Activated T-cell treated with anti-CD3 and anti-CD28 coated beads, Interleukin-2, amount 50 U/mL, for 48 hours (primary cell): ENCODE data around the gene LIN7B.
A peak's percentile ranks its signal among the peaks of the same experiment; 100 is the strongest.

ENCODE experiments used
- DNase-seq, 2 experiments: peaks; one replicate each; pipeline ENCODE4 v3.0.0-alpha.2; 2020

Gene LIN7B

GRCh38 chr19:49148784-49149651 is 34.8 kb downstream of the LIN7B start:
- DNase-seq = peak; percentile 90 to 94

DNA sequence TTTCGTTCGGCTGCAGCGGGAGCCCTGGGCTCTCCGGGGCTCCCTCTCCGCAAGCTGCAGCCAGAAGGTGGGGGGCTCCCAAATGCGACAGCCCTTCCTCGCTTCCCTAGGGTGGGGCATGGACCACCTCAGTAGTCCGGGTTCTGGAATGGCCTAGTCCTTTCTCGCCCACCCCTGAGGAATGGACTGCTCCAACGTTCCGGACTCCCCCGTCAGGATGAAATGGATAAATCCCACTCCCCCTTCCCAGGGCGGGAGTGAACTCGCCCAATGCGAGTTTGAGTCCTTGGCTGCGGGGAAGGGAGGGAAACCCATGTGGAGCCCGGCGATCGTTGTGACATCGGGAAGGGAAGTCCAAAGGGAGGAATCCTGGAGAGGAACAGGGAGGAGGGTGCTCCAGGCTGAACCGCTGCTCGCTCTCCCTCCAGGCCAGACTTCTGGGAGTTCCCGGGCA is 35.5 kb downstream of the LIN7B start:
- peak in 1 of 2 experiments; percentile 40 for DNase-seq

- DNase-seq = peak; percentile 62 to 63
Observed at GRCh38 chr19:49150106-49150943, 36.2 kb downstream of the LIN7B start.

GRCh38 chr19:49150944-49151243 is 36.7 kb downstream of the LIN7B start:
- no peak for DNase-seq

DNA sequence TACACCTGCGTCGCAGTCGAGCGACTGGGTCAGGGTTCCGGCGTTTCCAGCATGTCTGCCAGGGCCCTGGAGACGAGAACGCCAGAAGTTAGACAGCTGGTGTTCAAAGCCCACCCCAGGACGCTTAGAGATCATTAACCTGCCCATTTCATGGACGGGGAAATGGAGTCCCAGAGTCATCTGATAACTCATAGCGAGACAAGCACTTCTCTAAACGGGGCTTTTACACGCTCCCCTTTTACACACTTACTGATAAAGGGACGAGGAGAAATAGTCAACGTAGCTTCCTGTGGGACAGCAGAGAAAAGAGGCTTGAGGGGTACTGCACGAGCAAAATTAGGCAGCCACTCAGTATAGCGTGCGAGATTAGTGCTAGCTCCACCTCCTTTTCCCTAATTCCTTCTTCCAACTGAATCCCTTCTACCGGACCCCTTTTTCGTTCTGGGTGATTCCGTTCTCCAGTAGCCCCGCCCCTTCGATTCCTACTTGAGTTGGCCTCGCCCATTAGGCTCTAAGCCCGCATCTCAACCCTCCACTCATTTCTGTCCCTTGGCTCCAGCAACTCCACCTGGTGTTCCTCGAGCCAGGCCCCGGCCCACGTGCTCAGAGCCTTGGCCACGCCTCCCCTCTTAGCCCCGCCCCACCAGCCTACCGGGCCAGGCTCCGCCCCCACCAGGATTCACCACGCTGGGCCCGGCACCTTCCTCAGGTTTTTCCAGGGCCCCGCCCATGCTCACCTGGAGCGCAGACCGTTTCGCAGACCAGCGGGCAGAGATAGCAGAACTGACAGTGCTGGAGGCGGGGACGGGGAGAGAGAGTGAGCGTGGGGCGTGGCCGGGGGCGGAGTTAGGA is 37.3 kb downstream of the LIN7B start:
- DNase-seq = peak; percentile 60 to 67

- DNase-seq = no peak
Observed at GRCh38 chr19:49152119-49152550, 38.0 kb downstream of the LIN7B start.

DNA sequence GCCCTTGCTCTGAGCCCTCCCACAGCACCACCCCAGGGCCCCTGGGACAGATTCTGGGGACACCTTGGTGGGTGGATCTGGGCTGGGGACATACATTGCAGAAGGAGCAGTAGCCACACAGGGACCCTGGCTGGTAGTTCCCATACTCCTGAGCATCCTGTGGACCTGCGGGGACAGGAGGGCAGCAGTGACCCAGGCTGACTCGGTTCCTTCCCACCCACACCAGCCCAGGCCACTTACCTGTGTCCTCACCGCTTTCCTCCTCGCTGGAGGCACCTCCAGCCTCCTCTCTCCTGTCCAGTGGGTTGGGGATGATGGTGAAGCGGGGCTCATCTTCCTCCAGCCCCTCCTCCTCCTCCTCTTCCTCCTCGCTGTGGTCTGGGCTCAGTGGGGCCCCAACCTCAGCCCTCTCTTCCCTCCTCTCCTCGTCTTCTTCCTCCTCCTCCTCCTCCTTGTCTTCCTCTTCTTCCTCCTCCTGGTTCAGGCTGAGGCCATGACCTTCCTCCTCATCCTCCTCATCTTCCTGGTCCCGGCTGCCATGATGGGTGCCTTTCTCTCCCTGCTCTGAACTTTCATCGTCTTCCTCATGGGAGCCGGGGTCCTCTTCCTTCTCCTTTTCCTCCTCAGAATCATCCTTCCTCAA is 39.1 kb downstream of the LIN7B start:
- no peak for DNase-seq

DNA sequence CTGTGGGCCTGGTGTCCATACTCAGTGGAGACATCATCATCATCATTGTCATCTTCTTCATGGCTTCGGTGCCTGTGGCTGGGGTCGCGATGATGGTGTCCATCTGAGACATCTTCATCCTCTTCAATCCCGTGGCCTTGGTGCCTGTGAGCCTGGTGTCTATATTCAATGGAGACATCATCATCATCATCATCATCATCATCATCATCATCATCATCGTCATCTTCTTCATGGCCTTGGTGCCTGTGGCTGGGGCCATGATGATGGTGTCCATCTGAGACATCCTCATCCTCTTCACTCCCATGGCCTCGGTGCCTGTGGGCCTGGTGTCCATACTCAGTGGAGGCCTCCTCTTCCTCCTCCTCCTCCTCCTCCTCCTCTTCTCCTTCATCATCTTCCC is 40.1 kb downstream of the LIN7B start:
- DNase-seq = no peak

DNA sequence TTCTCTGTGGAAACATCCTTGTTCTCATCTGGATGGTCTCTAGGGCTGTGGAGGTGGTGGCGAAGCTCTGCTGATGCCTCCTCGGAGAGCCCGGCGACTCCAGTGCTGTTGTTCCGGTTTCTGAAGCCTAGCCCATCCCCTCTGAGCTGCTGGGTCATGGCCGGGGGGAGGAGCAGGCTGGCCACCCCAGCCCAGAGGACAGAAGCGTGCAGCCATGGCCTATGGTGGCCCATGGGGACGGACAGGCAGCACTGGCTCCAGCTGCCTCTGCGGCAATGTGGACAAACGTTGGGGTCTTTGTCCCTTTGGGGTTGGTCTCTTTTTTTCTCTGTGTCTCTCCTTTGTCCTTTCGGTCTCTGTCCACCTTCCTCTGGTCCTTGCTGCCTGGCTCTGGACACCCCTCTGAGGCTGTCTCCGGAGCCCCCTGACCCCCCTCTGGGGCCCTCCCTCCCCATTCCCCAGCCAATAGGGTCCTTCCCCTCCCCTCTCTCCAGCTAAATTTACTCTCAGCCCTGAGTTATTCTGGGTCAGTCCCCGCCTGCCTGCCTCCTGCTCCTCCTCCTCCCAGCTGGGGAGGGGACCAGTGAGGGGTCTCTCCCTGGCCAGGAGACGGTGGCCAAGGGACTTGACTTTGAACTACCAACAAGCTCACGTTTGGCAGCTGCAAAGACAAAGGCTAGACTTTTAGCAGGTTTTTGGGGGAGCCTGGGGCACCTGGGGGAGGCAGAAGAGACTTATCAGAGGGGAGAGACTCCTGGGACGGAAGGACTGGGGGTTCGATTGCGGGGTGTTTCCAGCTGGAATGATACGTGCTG is 41.0 kb downstream of the LIN7B start, which contains the start of gene HRC:
HRC (minus strand) TSS at position 392 of the 815 bp plus-strand sequence; CDS start at position 233, 159 bp downstream.
- no peak for DNase-seq

GRCh38 chr19:49155820-49156346 is 41.7 kb downstream of the LIN7B start:
- no peak for DNase-seq

GRCh38 chr19:49157445-49158224 is 43.5 kb downstream of the LIN7B start, which contains the start of gene TRPM4:
Gene TRPM4 (plus strand): TSS chr19:49157792. CDS start chr19:49157867, 75 bp downstream.
- peak; percentile 75 to 79 for DNase-seq

- DNase-seq = no peak
Observed at GRCh38 chr19:49160450-49161189, 46.5 kb downstream of the LIN7B start.

DNA sequence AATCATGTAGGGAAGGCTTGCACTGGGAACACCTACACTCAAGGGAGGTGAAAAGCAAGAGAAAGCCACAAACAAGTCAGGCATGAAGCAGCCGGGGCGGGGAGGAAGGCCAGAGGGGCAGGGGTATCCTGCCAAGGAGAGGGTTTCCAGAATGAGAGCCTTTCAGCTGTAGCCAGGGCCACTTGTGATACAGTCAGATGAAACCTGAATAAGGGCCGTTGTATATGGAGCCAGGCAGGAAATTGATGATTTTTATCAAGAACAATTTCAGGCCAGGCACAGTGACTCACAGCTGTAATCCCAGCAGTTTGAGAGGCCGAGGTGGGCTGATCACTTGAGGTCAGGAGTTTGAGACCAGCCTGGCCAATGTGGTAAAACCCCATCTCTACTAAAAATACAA is 47.8 kb downstream of the LIN7B start:
- no peak for DNase-seq

DNA sequence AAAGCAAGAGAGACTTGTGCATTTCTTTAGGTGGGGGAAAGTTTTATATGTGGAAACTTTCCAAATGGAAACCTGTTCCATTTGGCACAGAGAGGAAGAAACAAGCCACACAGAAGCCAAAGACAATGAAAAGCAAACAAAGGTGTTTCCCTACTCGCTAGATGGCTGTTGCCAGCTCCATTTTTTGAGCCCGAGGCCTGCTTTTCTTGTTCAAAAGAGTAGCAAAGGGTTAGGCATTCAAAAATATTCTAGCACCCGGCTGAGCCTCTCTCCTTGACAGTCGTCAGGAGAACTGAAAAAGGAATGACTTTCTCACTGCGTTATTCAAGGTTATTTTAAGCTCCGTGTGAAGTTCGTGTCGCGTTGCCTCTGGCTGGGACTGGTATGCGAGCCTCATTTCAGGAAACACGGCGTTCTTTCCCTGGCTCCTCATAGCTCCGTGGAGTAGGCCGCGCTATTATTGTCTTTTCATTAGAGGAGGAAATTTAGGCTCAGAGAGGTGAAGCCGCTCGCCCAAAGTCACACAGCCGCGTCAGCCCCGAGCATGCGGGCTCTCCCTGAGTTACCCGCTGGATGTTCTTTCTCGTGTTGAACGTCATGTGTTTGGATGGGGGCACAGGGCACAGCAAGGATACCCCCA is 51.1 kb downstream of the LIN7B start:
- no peak for DNase-seq

GRCh38 chr19:49165865-49166301 is 51.7 kb downstream of the LIN7B start:
- no peak for DNase-seq

GRCh38 chr19:49167857-49168409 is 53.8 kb downstream of the LIN7B start:
- DNase-seq = no peak
